Measurements from ENCODE around the gene RBM12. TPM values are rescaled to one million over a fixed set of nuclear protein-coding genes. Genes with fewer than 3 reads are reported as not detected.

The RBM12 gene
- total and polyA plus RNA-seq, 2 of the 8 experiments (the other 6 are each of a cell fraction or from before 2014, with no cell fraction given) = 187 to 214 TPM

GRCh38 chr20:35616465-35617396, 48.0 kb downstream of the RBM12 start:
- Histone ChIP-seq H3K4ac (replicated peaks; ENCODE audit: insufficient read length, low read depth, low read length) (no peak overlapping the region), H2BK20ac (ENCODE audit: low read length) (no peak overlapping the region), H4K8ac (ENCODE audit: extremely low read depth, insufficient read depth, low read length) (no peak overlapping the region), H3K23ac (ENCODE audit: insufficient read length) (no peak overlapping the region), H3K79me1 (ENCODE audit: low read depth, low read length) (no peaks in the 10 kb centered on the region), H3K4me1 (replicated peaks in 1 of 4; ENCODE audit: control insufficient read depth in 3 of 4, insufficient read depth in 4 of 4, low read length in 3 of 4) (peaks cover 0 to 19% (median 8%) of the 10 kb centered on the region in 4 experiments; a peak in 6 of 7 replicates), H2AFZ (ENCODE audit: low read length) (no peak overlapping the region), H3K56ac (replicated peaks; ENCODE audit: insufficient read length, low read depth, low read length) (no peak overlapping the region), H4K5ac (ENCODE audit: insufficient read length, low read depth, low read length) (no peak overlapping the region), H4K20me1 (replicated peaks in 1 of 2; ENCODE audit: control insufficient read depth in 1 of 2, insufficient read depth in 2 of 2, low read length in 2 of 2) (no peaks in the 10 kb centered on the region), H3K36me3 (ENCODE audit: control insufficient read depth in 2 of 4, insufficient read depth in 4 of 4, low read length in 3 of 4) (no peaks in the 10 kb centered on the region), H3K79me2 (ENCODE audit: control insufficient read depth in 1 of 2, insufficient read depth in 2 of 2, low read length in 2 of 2) (no peaks in the 10 kb centered on the region), H2BK120ac (replicated peaks; ENCODE audit: low read depth, low read length) (no peak overlapping the region), H3K23me2 (ENCODE audit: low read depth, low read length) (peaks cover 12% of the 10 kb centered on the region; the same call in 1 of the 2 replicates), H3K9ac (replicated peaks in 1 of 4; ENCODE audit: extremely low read depth in 1 of 4, low read depth in 3 of 4, low read length in 3 of 4) (no peak overlapping the region), H3K27ac (ENCODE audit: low read depth, low read length) (no peak overlapping the region), H2BK12ac (ENCODE audit: low read depth, low read length) (no peak overlapping the region), H3K14ac (ENCODE audit: insufficient read length) (no peak overlapping the region), H2BK15ac (ENCODE audit: low read length) (no peak overlapping the region), H3K9me3 (ENCODE audit: insufficient read depth in 2 of 2, low read depth in 1 of 2, low read length in 1 of 2) (no peaks in the 10 kb centered on the region), H3K18ac (ENCODE audit: extremely low read depth, low read length) (no peak overlapping the region; the same call in 1 of the 2 replicates), H2AK5ac (ENCODE audit: low read depth, low read length) (no peak overlapping the region), H3K4me2 (ENCODE audit: insufficient read depth in 1 of 2, low read depth in 2 of 2, low read length in 2 of 2) (peak overlapping the region; percentile 78 to 96), H4K91ac (replicated peaks; ENCODE audit: insufficient read length, low read length) (no peak overlapping the region), H3K4me3 (ENCODE audit: extremely low read depth in 1 of 4, insufficient read depth in 2 of 4, low read depth in 3 of 4, low read length in 4 of 4) (peak overlapping the region; percentile 37 to 60 (median 46); a peak in 7 of 8 replicates), H2BK5ac (ENCODE audit: low read depth, low read length) (no peak overlapping the region), H3K27me3 (replicated peaks in 1 of 4; ENCODE audit: control insufficient read depth in 3 of 4, extremely low read depth in 1 of 4, insufficient read depth in 3 of 4, low read length in 3 of 4) (peaks cover 0 to 12% (median 7%) of the 10 kb centered on the region in 4 experiments; a peak in 4 of 7 replicates)
- ChIA-PET CTCF (ENCODE audit: partially characterized antibody) (interaction anchor here (0.6 to 10.1 kb wide), 10 partner anchors 13 to 338 kb away, joined by 3 to 121 read pairs (median 3); partner anchors contain the start of genes RBM39 and SCAND1), POLR2A (ENCODE audit: partially characterized antibody) (interaction anchor here (0.7 to 4.8 kb wide), 21 partner anchors 9 to 337 kb away, joined by 3 to 28 read pairs (median 3); partner anchors contain the start of genes CPNE1, NFS1, RBM12 and RBM39)
- FAIRE-seq = peak; percentile 60
- WGBS, 2 experiments (ENCODE audit: extremely low coverage in 1 of 2, insufficient coverage in 1 of 2, insufficient read length in 1 of 2, insufficient replicate concordance in 2 of 2, low coverage in 1 of 2, low lambda C conversion rate in 2 of 2, missing lambda C conversion rate in 1 of 2) = 8% methylated on average over 40 of the region's 57 CpGs; no CpG with 5 or more reads in 1 of the 2 experiments
- peak in 1 of 2 experiments; percentile 88 for DNase-seq (ENCODE audit: low read depth in 1 of 2, low spot score in 2 of 2)
- TF ChIP-seq RNF2 (IDR thresholded peaks at IDR 0.05; ENCODE audit: borderline replicate concordance, low read depth, low read length, missing control alignments, poor library complexity, severe bottlenecking) (no peak), YY1 (IDR thresholded peaks at IDR 0.05; ENCODE audit: low read depth, low read length) (no peak), SAP30 (IDR thresholded peaks at IDR 0.05; ENCODE audit: insufficient read depth, insufficient replicate concordance, low read length) (no peak), JUND (IDR thresholded peaks at IDR 0.05; ENCODE audit: low read length) (no peak), KDM4A (IDR thresholded peaks at IDR 0.05; ENCODE audit: low read depth, low read length, severe bottlenecking) (peak; percentile 28), USF2 (IDR thresholded peaks at IDR 0.05; ENCODE audit: low read length) (no peak), SP4 (IDR thresholded peaks at IDR 0.05; ENCODE audit: low read length) (peak; percentile 74; the same call in 1 of the 2 replicates), KDM1A (IDR thresholded peaks at IDR 0.05; ENCODE audit: borderline replicate concordance, low read length) (peak; percentile 57; the same call in 1 of the 2 replicates), TAF1 (IDR thresholded peaks at IDR 0.05; ENCODE audit: low read depth, low read length) (0 out of 2 replicates have a peak, but pooled peaks have one; percentile 27)
